SK-N-SH (cell line): Measurements from ENCODE around the gene PFKFB1. TPM values are rescaled to one million over a fixed set of nuclear protein-coding genes. Genes with fewer than 3 reads are reported as not detected.

Experiments
- CTCF ChIA-PET: fragments of 300-600, 350-600 bp; formaldehyde crosslinking; extraction: SDS; loops from one replicate; lab custom pipeline; 2021; lab: Yijun Ruan, JAX
- POLR2A ChIA-PET: fragments of 350-600 bp; sonication (Branson Sonifier 250); formaldehyde crosslinking; extraction: SDS; loops from one replicate; lab custom pipeline; 2020; ENCODE audit warnings: antibody characterized with exemption, inconsistent platforms; lab: Yijun Ruan, JAX
- DNase-seq: peaks from one replicate; pipeline ENCODE4 v3.0.0; 2012
- H2AFZ ChIP-seq: fragments of 200-600 bp; sonication (generic); 2 replicates; pipeline ENCODE4 v1.8.1; 2016; ENCODE audit warnings: antibody characterized with exemption, mild to moderate bottlenecking, low read depth
- H3F3A ChIP-seq: fragments of 200-600 bp; sonication (generic); replicated peaks from 2 replicates; pipeline ENCODE3; 2016; ENCODE audit warnings: antibody characterized with exemption, mild to moderate bottlenecking; ENCODE audit not compliant: insufficient read depth
- H3K27ac ChIP-seq, 2 experiments: fragments of 200-500 bp in 1 of 2; fragments of 200-600 bp in 1 of 2; sonication (Bioruptor generic) in 1 of 2; sonication (generic), shearing (Covaris generic) in 1 of 2; 2 replicates each; pipeline versions ENCODE4 v1.5.1 to v1.6.1; 2014 to 2016; ENCODE audit warnings: low read depth in 2 of 2, inconsistent platforms in 1 of 2, low read length in 1 of 2, mild to moderate bottlenecking in 1 of 2, mixed read lengths in 1 of 2
- H3K27me3 ChIP-seq: fragments of 200-600 bp; sonication (generic), shearing (Covaris generic); 2 replicates; pipeline ENCODE4 v1.6.1; 2016; ENCODE audit warnings: mixed run types; ENCODE audit not compliant: insufficient read depth
- H3K36me3 ChIP-seq, 2 experiments: fragments of 200-500 bp in 1 of 2; fragments of 200-600 bp in 1 of 2; sonication (Bioruptor generic) in 1 of 2; sonication (generic) in 1 of 2; replicated peaks in 1 of 2; 2 replicates each; pipeline versions ENCODE3 to v1.5.1; 2014 to 2016; ENCODE audit warnings: low read length in 1 of 2, mild to moderate bottlenecking in 1 of 2; ENCODE audit not compliant: insufficient read depth in 2 of 2, control insufficient read depth in 1 of 2
- H3K4me1 ChIP-seq, 2 experiments: fragments of 200-500 bp in 1 of 2; fragments of 200-600 bp in 1 of 2; sonication (Bioruptor generic) in 1 of 2; sonication (generic), shearing (Covaris generic) in 1 of 2; 2 replicates each; pipeline versions ENCODE4 v1.5.1 to v1.6.1; 2014 to 2016; ENCODE audit warnings: low read depth in 1 of 2, low read length in 1 of 2, mixed run types in 1 of 2; ENCODE audit not compliant: insufficient read depth in 2 of 2, control insufficient read depth in 1 of 2
- H3K4me2 ChIP-seq: fragments of 200-600 bp; sonication (generic), shearing (Covaris generic); 2 replicates; pipeline ENCODE4 v1.6.1; 2017; ENCODE audit warnings: mixed run types
- H3K4me3 ChIP-seq, 2 experiments: fragments of 200-500 bp in 1 of 2; fragments of 200-600 bp in 1 of 2; sonication (Bioruptor generic) in 1 of 2; sonication (generic), shearing (Covaris generic) in 1 of 2; 2 replicates each; pipeline versions ENCODE4 v1.5.1 to v1.8.1; 2014 to 2016; ENCODE audit warnings: low read depth in 2 of 2, inconsistent platforms in 1 of 2, low read length in 1 of 2, mild to moderate bottlenecking in 1 of 2, mixed read lengths in 1 of 2, moderate library complexity in 1 of 2
- H3K79me2 ChIP-seq: fragments of 200-600 bp; sonication (generic); 2 replicates; pipeline ENCODE4 v1.8.1; 2017; ENCODE audit warnings: mild to moderate bottlenecking; ENCODE audit not compliant: insufficient read depth
- H3K9ac ChIP-seq: fragments of 200-600 bp; sonication (generic); 2 replicates; pipeline ENCODE4 v1.6.1; 2017; ENCODE audit warnings: mixed run types
- H3K9me2 ChIP-seq: fragments of 200-600 bp; sonication (generic); 2 replicates; pipeline ENCODE4 v1.6.1; 2017; ENCODE audit warnings: mixed run types
- H3K9me3 ChIP-seq: fragments of 200-600 bp; sonication (generic); 2 replicates; pipeline ENCODE4 v1.6.1; 2017; ENCODE audit warnings: mixed run types, mild to moderate bottlenecking, moderate library complexity
- H4K20me1 ChIP-seq: fragments of 200-600 bp; sonication (generic); 2 replicates; pipeline ENCODE4 v1.6.1; 2017; ENCODE audit warnings: mild to moderate bottlenecking, mixed run types; ENCODE audit not compliant: insufficient read depth
- CTCF ChIP-seq: fragments of 200-600 bp; sonication (generic); IDR thresholded peaks from 2 replicates; pipeline ENCODE4 v1.6.1; 2017; ENCODE audit warnings: antibody characterized with exemption, mild to moderate bottlenecking, moderate library complexity
- ELF1 ChIP-seq: IDR thresholded peaks from 2 replicates; pipeline ENCODE4 v1.4.0; 2012
- EZH2phosphoT487 ChIP-seq: fragments of 200-600 bp; sonication (generic); IDR thresholded peaks from 2 replicates; pipeline ENCODE4 v1.6.1; 2017; ENCODE audit warnings: low read depth, mixed run types, mild to moderate bottlenecking, antibody characterized with exemption, moderate library complexity, borderline replicate concordance
- FOSL2 ChIP-seq: IDR thresholded peaks from 2 replicates; pipeline ENCODE4 v1.4.0; 2012; ENCODE audit warnings: low read depth, mild to moderate bottlenecking, moderate library complexity, borderline replicate concordance
- FOXJ3 ChIP-seq: sonication (generic); formaldehyde crosslinking; IDR thresholded peaks from 2 replicates; pipeline ENCODE4 v1.5.1; 2020; ENCODE audit warnings: mild to moderate bottlenecking, missing genetic modification reagents
- GABPA ChIP-seq: IDR thresholded peaks from 2 replicates; pipeline ENCODE4 v1.4.0; 2012; ENCODE audit warnings: low read depth, mild to moderate bottlenecking
- GATA2 ChIP-seq: sonication (generic); formaldehyde crosslinking; IDR thresholded peaks from 2 replicates; pipeline ENCODE4 v1.5.0; 2020; ENCODE audit warnings: mild to moderate bottlenecking, missing genetic modification reagents
- JUND ChIP-seq: IDR thresholded peaks from 2 replicates; pipeline ENCODE4 v1.4.0; 2012
- MAX ChIP-seq: IDR thresholded peaks from 2 replicates; pipeline ENCODE4 v1.4.0; 2012; ENCODE audit warnings: low read depth
- NFIC ChIP-seq: IDR thresholded peaks from 2 replicates; pipeline ENCODE4 v1.4.0; 2012; ENCODE audit warnings: borderline replicate concordance
- NRF1 ChIP-seq: IDR thresholded peaks from 2 replicates; pipeline ENCODE4 v1.6.1; 2012; ENCODE audit warnings: low read depth, mild to moderate bottlenecking, low read length
- PBX3 ChIP-seq: IDR thresholded peaks from 2 replicates; pipeline ENCODE4; 2012
- POLR2AphosphoS5 ChIP-seq: IDR thresholded peaks from 2 replicates; pipeline ENCODE4 v1.6.1; 2012; ENCODE audit warnings: low read depth, low read length
- SMC3 ChIP-seq: IDR thresholded peaks from 2 replicates; pipeline ENCODE4 v1.6.1; 2012; ENCODE audit warnings: low read depth, low read length, improper control_type of control experiment
- TAF1 ChIP-seq: IDR thresholded peaks from 2 replicates; pipeline ENCODE4 v1.6.1; 2012; ENCODE audit warnings: low read depth, mild to moderate bottlenecking, low read length, moderate library complexity, borderline replicate concordance
- USF1 ChIP-seq: IDR thresholded peaks from 2 replicates; pipeline ENCODE4 v1.4.0; 2012; ENCODE audit warnings: low read depth, borderline replicate concordance
- YY1 ChIP-seq: IDR thresholded peaks from 2 replicates; pipeline ENCODE4 v1.4.0; 2012; ENCODE audit warnings: low read depth, mild to moderate bottlenecking
- ZBTB33 ChIP-seq: IDR thresholded peaks from 2 replicates; pipeline ENCODE4 v1.4.0; 2012; ENCODE audit warnings: low read depth, borderline replicate concordance
- polyA plus RNA-seq, 3 experiments: library from polyadenylated mRNA; depleted of rRNA; stranded (reverse); fragments of >200 nt; gene quantifications; 2 replicates each; pipeline ENCODE4 v1.2.3, GENCODE V29; 2012

PFKFB1 gene
- polyA plus RNA-seq, 1 of the 3 experiments (the other 2 are of a cell fraction), result 0.12 TPM

- Histone ChIP-seq H3K27ac (no peak overlapping the region), H4K20me1 (no peaks in the 10 kb centered on the region), H3K4me2 (no peak overlapping the region), H3K9me2 (no peaks in the 10 kb centered on the region), H3K9me3 (no peaks in the 10 kb centered on the region), H3K4me1 (no peaks in the 10 kb centered on the region), H3K9ac (no peak overlapping the region), H3F3A (no peaks in the 10 kb centered on the region), H3K79me2 (no peaks in the 10 kb centered on the region), H3K27me3 (peaks cover under 1% of the 10 kb centered on the region; the same call in 1 of the 2 replicates), H3K36me3 (no peaks in the 10 kb centered on the region), H2AFZ (no peak overlapping the region), H3K4me3 (no peak overlapping the region)
- no peak for DNase-seq
- TF ChIP-seq MAX (no peak), EZH2phosphoT487 (no peak), YY1 (no peak), USF1 (no peak), JUND (no peak), ZBTB33 (no peak), GATA2 (CRISPR knock-in tag) (no peak), FOSL2 (no peak), PBX3 (no peak), FOXJ3 (no peak), NFIC (no peak), POLR2AphosphoS5 (no peak), SMC3 (no peak), GABPA (no peak), CTCF (no peak), TAF1 (no peak), ELF1 (no peak), NRF1 (no peak)
- ChIA-PET POLR2A (no interaction called here), CTCF (interaction anchor here (1.3 kb wide), 1 partner anchor 29 kb away, joined by 4 read pairs; no protein-coding TSS in a partner anchor)
Observed at GRCh38 chrX:55028611-55029010, 34.6 kb upstream of the PFKFB1 start.
